WTC11 (cell line): ENCODE results near the gene TRIM46. TPM values are rescaled to one million over a fixed set of nuclear protein-coding genes. Genes with fewer than 3 reads are reported as not detected.

ENCODE experiments used
- ATAC-seq: fragments of 200-7000 bp; cut with Tn5 transposase; 2 replicates; pipeline ENCODE4 v1.10.0; 2021; ENCODE audit warnings: mild to moderate bottlenecking, moderate library complexity
- CTCF ChIA-PET: fragments of 300-600 bp; sonication (Branson Sonifier 250); formaldehyde crosslinking; loops from one replicate; lab custom pipeline; 2021; ENCODE audit warnings: antibody characterized with exemption; lab: Charles Lee
- POLR2A ChIA-PET: fragments of 350-600 bp; sonication (Branson Sonifier 250); formaldehyde crosslinking; loops from one replicate; lab custom pipeline; 2021; ENCODE audit warnings: antibody characterized with exemption; lab: Charles Lee
- DNase-seq: peaks from one replicate; pipeline ENCODE4 v3.0.0; 2021; ENCODE audit warnings: low spot score
- H3K27ac Mint-ChIP-seq: 2 replicates; pipeline ENCODE4 v1.8.0; 2021; ENCODE audit warnings: mixed read lengths
- H3K27me3 Mint-ChIP-seq: 2 replicates; pipeline ENCODE4 v1.8.0; 2021; ENCODE audit warnings: low read depth, mild to moderate bottlenecking, moderate library complexity, mixed read lengths
- H3K36me3 Mint-ChIP-seq: 2 replicates; pipeline ENCODE4 v1.8.0; 2021; ENCODE audit warnings: mixed read lengths
- H3K4me1 Mint-ChIP-seq: 2 replicates; pipeline ENCODE4 v1.8.0; 2022; ENCODE audit warnings: mixed read lengths
- H3K4me3 Mint-ChIP-seq: 2 replicates; pipeline ENCODE4 v1.8.0; 2021; ENCODE audit warnings: mild to moderate bottlenecking, moderate library complexity, mixed read lengths
- H3K9me3 Mint-ChIP-seq: 2 replicates; pipeline ENCODE4 v1.8.0; 2021; ENCODE audit warnings: mixed read lengths
- CBFB ChIP-seq: sonication (generic); formaldehyde crosslinking; IDR thresholded peaks from 2 replicates; pipeline ENCODE4 v1.8.1; 2022; ENCODE audit warnings: mild to moderate bottlenecking, low read depth, missing genetic modification reagents
- CTCF ChIP-seq: fragments of 200-600 bp; IDR thresholded peaks from 2 replicates; pipeline ENCODE4 v1.8.0; 2022; ENCODE audit warnings: antibody characterized with exemption
- E2F1 ChIP-seq: sonication (generic); formaldehyde crosslinking; IDR thresholded peaks from 2 replicates; pipeline ENCODE4 v1.8.0; 2022; ENCODE audit warnings: mild to moderate bottlenecking, missing genetic modification reagents
- EMX1 ChIP-seq: fragments of 250-450 bp; sonication (Bioruptor Pico); IDR thresholded peaks from 2 replicates; pipeline ENCODE4 v1.8.0; 2021; ENCODE audit warnings: mild to moderate bottlenecking
- GABPB1 ChIP-seq: sonication (generic); formaldehyde crosslinking; IDR thresholded peaks from 2 replicates; pipeline ENCODE4 v1.8.1; 2023; ENCODE audit warnings: mild to moderate bottlenecking, missing genetic modification reagents
- GRHL2 ChIP-seq: fragments of 250-450 bp; sonication (Bioruptor Pico); IDR thresholded peaks from 2 replicates; pipeline ENCODE4 v1.8.0; 2022; ENCODE audit warnings: mild to moderate bottlenecking, moderate library complexity; ENCODE audit not compliant: insufficient replicate concordance, severe bottlenecking
- HMGA2 ChIP-seq: fragments of 250-450 bp; sonication (Bioruptor Pico); IDR thresholded peaks from 2 replicates; pipeline ENCODE4 v1.4.0; 2021; ENCODE audit warnings: mild to moderate bottlenecking, moderate library complexity
- JAZF1 ChIP-seq: fragments of 250-450 bp; sonication (Bioruptor Pico); IDR thresholded peaks from 2 replicates; pipeline ENCODE4 v1.9.0; 2021; ENCODE audit warnings: moderate library complexity, mild to moderate bottlenecking, inconsistent platforms
- MXD4 ChIP-seq: fragments of 250-450 bp; sonication (Bioruptor Pico); IDR thresholded peaks from 2 replicates; pipeline ENCODE4 v1.8.0; 2021; ENCODE audit warnings: mild to moderate bottlenecking, moderate library complexity, borderline replicate concordance
- NFYB ChIP-seq: sonication (generic); formaldehyde crosslinking; conservative IDR thresholded peaks from 2 replicates; pipeline ENCODE4 v1.8.0; 2022; ENCODE audit warnings: low read depth, missing genetic modification reagents
- PRRX2 ChIP-seq: fragments of 250-450 bp; sonication (Bioruptor Pico); IDR thresholded peaks from 2 replicates; pipeline ENCODE4 v1.8.0; 2021; ENCODE audit warnings: mild to moderate bottlenecking
- SMAD3 ChIP-seq: sonication (generic); formaldehyde crosslinking; IDR thresholded peaks from 2 replicates; pipeline ENCODE4 v1.8.0; 2022; ENCODE audit warnings: missing genetic modification reagents, mild to moderate bottlenecking, borderline replicate concordance
- SOX15 ChIP-seq: fragments of 250-450 bp; sonication (Bioruptor Pico); IDR thresholded peaks from 2 replicates; pipeline ENCODE4 v1.9.0; 2021; ENCODE audit warnings: mild to moderate bottlenecking
- TEAD4 ChIP-seq: sonication (generic); formaldehyde crosslinking; IDR thresholded peaks from 2 replicates; pipeline ENCODE4 v1.8.0; 2022; ENCODE audit warnings: mild to moderate bottlenecking, missing genetic modification reagents
- USF2 ChIP-seq: sonication (generic); formaldehyde crosslinking; IDR thresholded peaks from 2 replicates; pipeline ENCODE4 v1.8.1; 2023; ENCODE audit warnings: mild to moderate bottlenecking, missing genetic modification reagents, moderate library complexity
- ZBTB21 ChIP-seq: sonication (generic); formaldehyde crosslinking; IDR thresholded peaks from 2 replicates; pipeline ENCODE4 v1.8.1; 2023; ENCODE audit warnings: mild to moderate bottlenecking, missing genetic modification reagents, borderline replicate concordance
- ZNF121 ChIP-seq: sonication (generic); formaldehyde crosslinking; IDR thresholded peaks from 2 replicates; pipeline ENCODE4 v1.8.0; 2023; ENCODE audit warnings: missing genetic modification reagents
- ZNF396 ChIP-seq: fragments of 250-450 bp; sonication (Bioruptor Pico); IDR thresholded peaks from 2 replicates; pipeline ENCODE4 v1.8.0; 2021; ENCODE audit warnings: mild to moderate bottlenecking, moderate library complexity, borderline replicate concordance
- total RNA-seq: library from RNA; stranded (reverse); gene quantifications from 3 replicates; pipeline ENCODE4 v1.2.3, GENCODE V29; 2021
- TF ChIP-seq, protein P1 (sequence below): sonication (generic); formaldehyde crosslinking; IDR thresholded peaks from 2 replicates; pipeline ENCODE4 v1.8.1; 2023; ENCODE audit warnings: mild to moderate bottlenecking, missing genetic modification reagents
- TF ChIP-seq, protein P2 (sequence below): fragments of 250-450 bp; sonication (Bioruptor Pico); IDR thresholded peaks from 2 replicates; pipeline ENCODE4 v1.9.0; 2021; ENCODE audit warnings: mild to moderate bottlenecking, borderline replicate concordance
- TF ChIP-seq, protein P3 (sequence below): fragments of 250-450 bp; sonication (Bioruptor Pico); IDR thresholded peaks from 2 replicates; pipeline ENCODE4 v1.8.0; 2021; ENCODE audit warnings: mild to moderate bottlenecking

The TRIM46 gene
- total RNA-seq, 1 experiment from 2014 or later: 22.1 TPM

GRCh38 chr1:155206891-155207805 is 33.5 kb downstream of the TRIM46 start (continued):
- TF ChIP-seq, protein P1, sequence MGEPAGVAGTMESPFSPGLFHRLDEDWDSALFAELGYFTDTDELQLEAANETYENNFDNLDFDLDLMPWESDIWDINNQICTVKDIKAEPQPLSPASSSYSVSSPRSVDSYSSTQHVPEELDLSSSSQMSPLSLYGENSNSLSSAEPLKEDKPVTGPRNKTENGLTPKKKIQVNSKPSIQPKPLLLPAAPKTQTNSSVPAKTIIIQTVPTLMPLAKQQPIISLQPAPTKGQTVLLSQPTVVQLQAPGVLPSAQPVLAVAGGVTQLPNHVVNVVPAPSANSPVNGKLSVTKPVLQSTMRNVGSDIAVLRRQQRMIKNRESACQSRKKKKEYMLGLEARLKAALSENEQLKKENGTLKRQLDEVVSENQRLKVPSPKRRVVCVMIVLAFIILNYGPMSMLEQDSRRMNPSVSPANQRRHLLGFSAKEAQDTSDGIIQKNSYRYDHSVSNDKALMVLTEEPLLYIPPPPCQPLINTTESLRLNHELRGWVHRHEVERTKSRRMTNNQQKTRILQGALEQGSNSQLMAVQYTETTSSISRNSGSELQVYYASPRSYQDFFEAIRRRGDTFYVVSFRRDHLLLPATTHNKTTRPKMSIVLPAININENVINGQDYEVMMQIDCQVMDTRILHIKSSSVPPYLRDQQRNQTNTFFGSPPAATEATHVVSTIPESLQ (CRISPR knock-in tag): no peak
- TF ChIP-seq GABPB1 (CRISPR knock-in tag): no peak
- TF ChIP-seq, all 79 proteins: peak for 5

GRCh38 chr1:155207806-155208540 is 34.3 kb downstream of the TRIM46 start, which contains the start of gene THBS3:
TSS of gene THBS3 (minus strand) at chr1:155207897. CDS start at chr1:155207876, 21 bp downstream.
- CTCF ChIA-PET: interaction anchor here (0.6 to 4.8 kb wide), 15 partner anchors 11 to 441 kb away, joined by 3 to 51 read pairs (median 9); partner anchors contain the start of genes CLK2, KRTCAP2, RUSC1 and TRIM46
- Mint-ChIP-seq H3K4me3 (peak within 1 kb of the TSS; percentile 88), H3K27ac (peak within 1 kb of the TSS; percentile 89), H3K36me3 (peaks cover 13% of the 10 kb centered on the region), H3K4me1 (peaks cover 19% of the 10 kb centered on the region), H3K9me3 (no peaks in the 10 kb centered on the region), H3K27me3 (peaks cover 9% of the 10 kb centered on the region; the same call in 1 of the 2 replicates)
- POLR2A ChIA-PET: interaction anchor here (0.7 to 3.7 kb wide), 6 partner anchors 11 to 35 kb away, joined by 3 to 35 read pairs (median 4); partner anchors contain the start of gene KRTCAP2
- ATAC-seq: no peak; the same call in 1 of the 2 replicates
- no peak for DNase-seq
- no peak for TF ChIP-seq NFYB (CRISPR knock-in tag)
- no peak for TF ChIP-seq GABPB1 (CRISPR knock-in tag)
- no peak for TF ChIP-seq GRHL2 (CRISPR knock-in tag)
- TF ChIP-seq SMAD3: no peak
- TF ChIP-seq PRRX2: 0 out of 2 replicates have a peak, but pooled peaks have one; percentile 47
- TF ChIP-seq, protein P2, sequence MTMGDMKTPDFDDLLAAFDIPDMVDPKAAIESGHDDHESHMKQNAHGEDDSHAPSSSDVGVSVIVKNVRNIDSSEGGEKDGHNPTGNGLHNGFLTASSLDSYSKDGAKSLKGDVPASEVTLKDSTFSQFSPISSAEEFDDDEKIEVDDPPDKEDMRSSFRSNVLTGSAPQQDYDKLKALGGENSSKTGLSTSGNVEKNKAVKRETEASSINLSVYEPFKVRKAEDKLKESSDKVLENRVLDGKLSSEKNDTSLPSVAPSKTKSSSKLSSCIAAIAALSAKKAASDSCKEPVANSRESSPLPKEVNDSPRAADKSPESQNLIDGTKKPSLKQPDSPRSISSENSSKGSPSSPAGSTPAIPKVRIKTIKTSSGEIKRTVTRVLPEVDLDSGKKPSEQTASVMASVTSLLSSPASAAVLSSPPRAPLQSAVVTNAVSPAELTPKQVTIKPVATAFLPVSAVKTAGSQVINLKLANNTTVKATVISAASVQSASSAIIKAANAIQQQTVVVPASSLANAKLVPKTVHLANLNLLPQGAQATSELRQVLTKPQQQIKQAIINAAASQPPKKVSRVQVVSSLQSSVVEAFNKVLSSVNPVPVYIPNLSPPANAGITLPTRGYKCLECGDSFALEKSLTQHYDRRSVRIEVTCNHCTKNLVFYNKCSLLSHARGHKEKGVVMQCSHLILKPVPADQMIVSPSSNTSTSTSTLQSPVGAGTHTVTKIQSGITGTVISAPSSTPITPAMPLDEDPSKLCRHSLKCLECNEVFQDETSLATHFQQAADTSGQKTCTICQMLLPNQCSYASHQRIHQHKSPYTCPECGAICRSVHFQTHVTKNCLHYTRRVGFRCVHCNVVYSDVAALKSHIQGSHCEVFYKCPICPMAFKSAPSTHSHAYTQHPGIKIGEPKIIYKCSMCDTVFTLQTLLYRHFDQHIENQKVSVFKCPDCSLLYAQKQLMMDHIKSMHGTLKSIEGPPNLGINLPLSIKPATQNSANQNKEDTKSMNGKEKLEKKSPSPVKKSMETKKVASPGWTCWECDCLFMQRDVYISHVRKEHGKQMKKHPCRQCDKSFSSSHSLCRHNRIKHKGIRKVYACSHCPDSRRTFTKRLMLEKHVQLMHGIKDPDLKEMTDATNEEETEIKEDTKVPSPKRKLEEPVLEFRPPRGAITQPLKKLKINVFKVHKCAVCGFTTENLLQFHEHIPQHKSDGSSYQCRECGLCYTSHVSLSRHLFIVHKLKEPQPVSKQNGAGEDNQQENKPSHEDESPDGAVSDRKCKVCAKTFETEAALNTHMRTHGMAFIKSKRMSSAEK (CRISPR knock-in tag): peak; percentile 80; the same call in 1 of the 2 replicates
- TF ChIP-seq ZNF396 (CRISPR knock-in tag): no peak
- TF ChIP-seq TEAD4 (CRISPR knock-in tag): no peak
- TF ChIP-seq ZNF121 (CRISPR knock-in tag): no peak
- TF ChIP-seq CBFB: no peak
- TF ChIP-seq SOX15: no peak
- TF ChIP-seq E2F1 (CRISPR knock-in tag): no peak
- no peak for TF ChIP-seq JAZF1 (CRISPR knock-in tag)
- no peak for TF ChIP-seq EMX1 (CRISPR knock-in tag)
- TF ChIP-seq MXD4 (CRISPR knock-in tag): no peak
- 0 out of 2 replicates have a peak, but pooled peaks have one; percentile 17 for TF ChIP-seq HMGA2 (CRISPR knock-in tag)
- no peak for TF ChIP-seq ZBTB21 (CRISPR knock-in tag)
- no peak for TF ChIP-seq CTCF
- TF ChIP-seq, protein P3, sequence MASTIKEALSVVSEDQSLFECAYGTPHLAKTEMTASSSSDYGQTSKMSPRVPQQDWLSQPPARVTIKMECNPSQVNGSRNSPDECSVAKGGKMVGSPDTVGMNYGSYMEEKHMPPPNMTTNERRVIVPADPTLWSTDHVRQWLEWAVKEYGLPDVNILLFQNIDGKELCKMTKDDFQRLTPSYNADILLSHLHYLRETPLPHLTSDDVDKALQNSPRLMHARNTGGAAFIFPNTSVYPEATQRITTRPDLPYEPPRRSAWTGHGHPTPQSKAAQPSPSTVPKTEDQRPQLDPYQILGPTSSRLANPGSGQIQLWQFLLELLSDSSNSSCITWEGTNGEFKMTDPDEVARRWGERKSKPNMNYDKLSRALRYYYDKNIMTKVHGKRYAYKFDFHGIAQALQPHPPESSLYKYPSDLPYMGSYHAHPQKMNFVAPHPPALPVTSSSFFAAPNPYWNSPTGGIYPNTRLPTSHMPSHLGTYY (CRISPR knock-in tag): 0 out of 2 replicates have a peak, but pooled peaks have one; percentile 56
- no peak for TF ChIP-seq USF2
